SKM-1 (cell line): ENCODE results near the gene TMEM163.
"Not testable (repeated sequence)": the region's sequence is repeated elsewhere in the genome, so short reads cannot be mapped to it uniquely, and the experiment has no call there.

ENCODE experiments used
- DNase-seq: peaks from one replicate; lab custom pipeline; 2025; ENCODE audit not compliant: unreplicated experiment; lab: John Stamatoyannopoulos, UW

TMEM163 gene

GRCh38 chr2:134539981-134540380 lies 178.8 kb downstream of the TMEM163 start:
- no peak for DNase-seq

GRCh38 chr2:134537702-134538101 lies 181.1 kb downstream of the TMEM163 start:
- no peak for DNase-seq

- DNase-seq, result no peak
Measured at GRCh38 chr2:134537121-134537520, 181.7 kb downstream of the TMEM163 start.

GRCh38 chr2:134536296-134536695 lies 182.5 kb downstream of the TMEM163 start:
- DNase-seq, result no peak

- no peak for DNase-seq
Measured at GRCh38 chr2:134532537-134532936, 186.3 kb downstream of the TMEM163 start.

GRCh38 chr2:134527381-134527780 lies 191.4 kb downstream of the TMEM163 start:
- DNase-seq, result no peak

- DNase-seq, result no peak
Measured at GRCh38 chr2:134522496-134523455, 196.0 kb downstream of the TMEM163 start.

- DNase-seq, result no peak
Measured at GRCh38 chr2:134518101-134518500, 200.7 kb downstream of the TMEM163 start.

- no peak for DNase-seq
Measured at GRCh38 chr2:134515137-134515536, 203.7 kb downstream of the TMEM163 start.

- DNase-seq, result no peak
Measured at GRCh38 chr2:134513465-134513804, 205.4 kb downstream of the TMEM163 start.

GRCh38 chr2:134512734-134513464 lies 205.9 kb downstream of the TMEM163 start:
- DNase-seq, result no peak

GRCh38 chr2:134508391-134508790 lies 210.4 kb downstream of the TMEM163 start:
- no peak for DNase-seq

GRCh38 chr2:134507697-134508096 lies 211.1 kb downstream of the TMEM163 start:
- DNase-seq, result no peak

- DNase-seq, result not testable (repeated sequence)
Measured at GRCh38 chr2:134507159-134507558, 211.6 kb downstream of the TMEM163 start.

- no peak for DNase-seq
Measured at GRCh38 chr2:134505446-134505845, 213.4 kb downstream of the TMEM163 start.

GRCh38 chr2:134504586-134505336 lies 214.0 kb downstream of the TMEM163 start:
- DNase-seq, result no peak

GRCh38 chr2:134502104-134502503 lies 216.7 kb downstream of the TMEM163 start:
- DNase-seq, result no peak

- DNase-seq, result no peak
Measured at GRCh38 chr2:134501476-134502091, 217.2 kb downstream of the TMEM163 start.

GRCh38 chr2:134500211-134500935 lies 218.4 kb downstream of the TMEM163 start:
- DNase-seq, result no peak

GRCh38 chr2:134499307-134499926 lies 219.4 kb downstream of the TMEM163 start:
- no peak for DNase-seq
